ENCODE results near the gene NKAPD1.
A peak's percentile ranks its signal among the peaks of the same experiment; 100 is the strongest.
"Not testable (repeated sequence)": the region's sequence is repeated elsewhere in the genome, so short reads cannot be mapped to it uniquely, and the experiment has no call there.

NKAPD1 gene

GRCh38 chr11:112087212-112087611 is 13.1 kb downstream of the NKAPD1 start:
- TF ChIP-seq EZH2phosphoT487 (IDR thresholded peaks at IDR 0.05; ENCODE audit: borderline replicate concordance, low read length): no peak
- no peak for TF ChIP-seq CTCF (IDR thresholded peaks at IDR 0.05; ENCODE audit: low read depth, low read length, poor library complexity, severe bottlenecking)

GRCh38 chr11:112095302-112095701 is 21.2 kb downstream of the NKAPD1 start:
- not testable (repeated sequence) for H3K4me2 ChIP-seq (ENCODE audit: low read length); H3K9me3 ChIP-seq (ENCODE audit: control insufficient read depth, insufficient read depth, low read length); H3K4me3 ChIP-seq (ENCODE audit: low read length); H3K4me1 ChIP-seq (ENCODE audit: control insufficient read depth, low read length); H3K9me2 ChIP-seq (replicated peaks; ENCODE audit: control insufficient read depth, low read length); H3K27ac ChIP-seq (ENCODE audit: low read depth, low read length); H3F3A ChIP-seq (ENCODE audit: control insufficient read depth, insufficient read depth); H4K20me1 ChIP-seq (ENCODE audit: control insufficient read depth, insufficient read depth, low read depth, low read length); H3K27me3 ChIP-seq (ENCODE audit: control insufficient read depth, low read length)
- Histone ChIP-seq H3K79me2 (ENCODE audit: control insufficient read depth, low read length) (peaks cover 13% of the 10 kb centered on the region), H3K36me3 (ENCODE audit: control insufficient read depth, low read length) (peaks cover 48% of the 10 kb centered on the region)

More at GRCh38 chr11:112087212-112087611, 13.1 kb downstream of the NKAPD1 start:
- Histone ChIP-seq H3K79me2 (ENCODE audit: control insufficient read depth, low read length) (peaks cover 81% of the 10 kb centered on the region), H3K4me2 (ENCODE audit: low read length) (peak overlapping the region; percentile 98), H3F3A (ENCODE audit: control insufficient read depth, insufficient read depth) (peaks cover 17% of the 10 kb centered on the region), H3K9me2 (replicated peaks; ENCODE audit: control insufficient read depth, low read length) (no peaks in the 10 kb centered on the region), H3K27me3 (ENCODE audit: control insufficient read depth, low read length) (no peaks in the 10 kb centered on the region), H4K20me1 (ENCODE audit: control insufficient read depth, insufficient read depth, low read depth, low read length) (no peaks in the 10 kb centered on the region; the same call in 1 of the 2 replicates), H3K36me3 (ENCODE audit: control insufficient read depth, low read length) (peaks cover 92% of the 10 kb centered on the region), H3K9me3 (ENCODE audit: control insufficient read depth, insufficient read depth, low read length) (no peaks in the 10 kb centered on the region), H3K4me3 (ENCODE audit: low read length) (peak overlapping the region; percentile 97), H3K27ac (ENCODE audit: low read depth, low read length) (peak overlapping the region; percentile 58), H3K4me1 (ENCODE audit: control insufficient read depth, low read length) (peaks cover 30% of the 10 kb centered on the region)

GRCh38 chr11:112096194-112096593 is 22.1 kb downstream of the NKAPD1 start:
- Histone ChIP-seq H3K4me3 (ENCODE audit: low read length) (no peak overlapping the region), H3K27me3 (ENCODE audit: control insufficient read depth, low read length) (no peaks in the 10 kb centered on the region), H3K9me2 (replicated peaks; ENCODE audit: control insufficient read depth, low read length) (no peaks in the 10 kb centered on the region), H3K27ac (ENCODE audit: low read depth, low read length) (no peak overlapping the region), H3F3A (ENCODE audit: control insufficient read depth, insufficient read depth) (peaks cover 4% of the 10 kb centered on the region; the same call in 1 of the 2 replicates), H3K79me2 (ENCODE audit: control insufficient read depth, low read length) (peaks cover 6% of the 10 kb centered on the region), H3K4me2 (ENCODE audit: low read length) (no peak overlapping the region), H3K4me1 (ENCODE audit: control insufficient read depth, low read length) (no peaks in the 10 kb centered on the region), H3K9me3 (ENCODE audit: control insufficient read depth, insufficient read depth, low read length) (no peaks in the 10 kb centered on the region), H4K20me1 (ENCODE audit: control insufficient read depth, insufficient read depth, low read depth, low read length) (no peaks in the 10 kb centered on the region), H3K36me3 (ENCODE audit: control insufficient read depth, low read length) (peaks cover 39% of the 10 kb centered on the region)
- TF ChIP-seq EZH2phosphoT487 (IDR thresholded peaks at IDR 0.05; ENCODE audit: borderline replicate concordance, low read length) (no peak), CTCF (IDR thresholded peaks at IDR 0.05; ENCODE audit: low read depth, low read length, poor library complexity, severe bottlenecking) (no peak)

- no peaks in the 10 kb centered on the region for H4K20me1 ChIP-seq (ENCODE audit: control insufficient read depth, insufficient read depth, low read depth, low read length)
- no peaks in the 10 kb centered on the region for H3K9me3 ChIP-seq (ENCODE audit: control insufficient read depth, insufficient read depth, low read length)
- no peaks in the 10 kb centered on the region for H3K79me2 ChIP-seq (ENCODE audit: control insufficient read depth, low read length)
- H3K4me3 ChIP-seq (ENCODE audit: low read length): no peak overlapping the region
- H3K27ac ChIP-seq (ENCODE audit: low read depth, low read length): no peak overlapping the region
- peaks cover 4% of the 10 kb centered on the region; the same call in 1 of the 2 replicates for H3F3A ChIP-seq (ENCODE audit: control insufficient read depth, insufficient read depth)
- peaks cover 23% of the 10 kb centered on the region for H3K36me3 ChIP-seq (ENCODE audit: control insufficient read depth, low read length)
- no peaks in the 10 kb centered on the region for H3K4me1 ChIP-seq (ENCODE audit: control insufficient read depth, low read length)
- H3K4me2 ChIP-seq (ENCODE audit: low read length): no peak overlapping the region
- H3K9me2 ChIP-seq (replicated peaks; ENCODE audit: control insufficient read depth, low read length): no peaks in the 10 kb centered on the region
- no peaks in the 10 kb centered on the region for H3K27me3 ChIP-seq (ENCODE audit: control insufficient read depth, low read length)
- TF ChIP-seq EZH2phosphoT487 (IDR thresholded peaks at IDR 0.05; ENCODE audit: borderline replicate concordance, low read length) (no peak), CTCF (IDR thresholded peaks at IDR 0.05; ENCODE audit: low read depth, low read length, poor library complexity, severe bottlenecking) (no peak)
Observed at GRCh38 chr11:112097734-112098528, 23.8 kb downstream of the NKAPD1 start.
